ENCODE measurements around the gene CCDC32.

CCDC32 gene

DNA sequence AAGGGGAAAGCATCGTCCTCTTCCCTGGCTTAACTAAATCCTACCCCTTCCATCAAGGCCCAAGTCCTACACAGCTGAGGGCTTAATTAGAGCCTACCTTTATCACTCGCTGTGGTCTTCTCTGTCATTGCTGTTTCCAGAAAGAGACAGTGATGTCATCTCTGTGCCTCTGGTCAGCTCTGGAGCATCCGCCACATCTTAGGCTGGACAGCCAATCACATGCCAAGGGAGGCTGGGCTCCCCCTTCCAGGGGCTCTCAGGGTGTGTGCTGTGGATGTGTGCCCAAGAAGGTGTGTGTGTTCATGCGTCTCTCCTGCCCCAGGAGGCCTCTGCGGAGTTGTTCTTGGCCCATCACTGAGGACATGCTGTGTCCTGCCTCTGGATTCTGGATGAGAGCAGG lies 51.2 kb downstream of the CCDC32 start:
- TF ChIP-seq MAX (IDR thresholded peaks at IDR 0.05; ENCODE audit: low read depth, low read length) = no peak
- TF ChIP-seq MYC (IDR thresholded peaks at IDR 0.05; ENCODE audit: low read depth, low read length) = no peak
- TF ChIP-seq, protein P1, sequence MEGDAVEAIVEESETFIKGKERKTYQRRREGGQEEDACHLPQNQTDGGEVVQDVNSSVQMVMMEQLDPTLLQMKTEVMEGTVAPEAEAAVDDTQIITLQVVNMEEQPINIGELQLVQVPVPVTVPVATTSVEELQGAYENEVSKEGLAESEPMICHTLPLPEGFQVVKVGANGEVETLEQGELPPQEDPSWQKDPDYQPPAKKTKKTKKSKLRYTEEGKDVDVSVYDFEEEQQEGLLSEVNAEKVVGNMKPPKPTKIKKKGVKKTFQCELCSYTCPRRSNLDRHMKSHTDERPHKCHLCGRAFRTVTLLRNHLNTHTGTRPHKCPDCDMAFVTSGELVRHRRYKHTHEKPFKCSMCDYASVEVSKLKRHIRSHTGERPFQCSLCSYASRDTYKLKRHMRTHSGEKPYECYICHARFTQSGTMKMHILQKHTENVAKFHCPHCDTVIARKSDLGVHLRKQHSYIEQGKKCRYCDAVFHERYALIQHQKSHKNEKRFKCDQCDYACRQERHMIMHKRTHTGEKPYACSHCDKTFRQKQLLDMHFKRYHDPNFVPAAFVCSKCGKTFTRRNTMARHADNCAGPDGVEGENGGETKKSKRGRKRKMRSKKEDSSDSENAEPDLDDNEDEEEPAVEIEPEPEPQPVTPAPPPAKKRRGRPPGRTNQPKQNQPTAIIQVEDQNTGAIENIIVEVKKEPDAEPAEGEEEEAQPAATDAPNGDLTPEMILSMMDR (IDR thresholded peaks at IDR 0.05; ENCODE audit: low read depth, low read length) = no peak
- TF ChIP-seq POLR2A (IDR thresholded peaks at IDR 0.05; ENCODE audit: extremely low read depth, insufficient read length) = no peak
- DNase-seq (ENCODE audit: low read depth) = no peak
- no peak overlapping the region for H3K4me3 ChIP-seq (ENCODE audit: low read depth, low read length)

DNA sequence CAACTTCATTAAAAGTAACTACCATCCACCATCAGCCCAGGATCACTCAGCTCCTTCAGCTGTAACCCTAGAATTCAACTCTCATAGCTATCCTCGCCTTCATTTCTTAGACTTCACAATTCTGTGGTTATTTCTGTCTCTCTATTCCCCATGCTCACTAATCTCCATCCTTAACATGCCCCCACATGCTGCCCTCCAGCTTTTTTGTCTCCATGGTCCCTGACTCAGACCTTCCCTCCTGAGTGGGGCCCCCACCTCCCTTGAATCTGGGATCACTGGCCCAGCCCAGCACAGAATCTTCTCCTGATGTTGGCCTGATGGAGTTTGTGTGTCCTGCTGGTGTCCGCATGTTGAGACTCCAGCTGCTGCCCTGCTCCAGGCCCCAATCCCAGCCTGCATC lies 52.4 kb downstream of the CCDC32 start:
- DNase-seq (ENCODE audit: low read depth) = no peak
- no peak overlapping the region for H3K4me3 ChIP-seq (ENCODE audit: low read depth, low read length)
- TF ChIP-seq, protein P1 (IDR thresholded peaks at IDR 0.05; ENCODE audit: low read depth, low read length) = no peak
- no peak for TF ChIP-seq MYC (IDR thresholded peaks at IDR 0.05; ENCODE audit: low read depth, low read length)
- no peak for TF ChIP-seq MAX (IDR thresholded peaks at IDR 0.05; ENCODE audit: low read depth, low read length)
- no peak for TF ChIP-seq POLR2A (IDR thresholded peaks at IDR 0.05; ENCODE audit: extremely low read depth, insufficient read length)

DNA sequence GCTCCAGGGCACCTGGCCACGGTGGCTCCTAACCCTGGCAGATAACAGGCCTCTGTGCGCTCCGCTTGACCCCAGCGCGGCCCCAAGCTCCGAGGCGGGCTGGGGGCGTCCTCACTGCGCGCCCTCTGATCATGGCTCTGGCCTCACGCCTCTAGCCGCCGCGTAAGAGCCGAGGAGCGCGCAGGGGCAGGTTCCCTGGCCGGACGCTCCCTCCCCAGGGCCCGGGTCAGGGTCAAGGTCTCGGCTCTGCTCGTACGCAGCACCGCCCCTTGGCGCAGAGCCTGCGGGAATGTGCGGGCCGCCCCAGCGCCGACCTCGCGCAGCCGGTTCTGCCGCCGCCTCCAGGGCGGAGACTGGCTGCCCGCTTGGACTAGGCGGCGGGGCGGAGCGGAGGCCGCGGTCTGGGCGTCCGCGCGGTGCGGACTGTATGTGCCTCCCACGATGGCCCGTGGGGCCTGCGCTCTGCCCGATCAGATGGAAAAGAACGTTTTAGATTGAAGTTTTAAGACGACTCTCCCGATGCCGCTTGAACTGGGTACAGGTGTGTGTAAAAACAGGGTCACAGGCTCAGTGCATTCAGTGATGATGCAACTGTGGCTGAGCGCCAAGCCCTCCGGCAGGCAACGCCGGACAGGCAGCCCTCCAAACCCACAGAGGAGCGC lies 53.2 kb downstream of the CCDC32 start:
- H3K4me3 ChIP-seq (ENCODE audit: low read depth, low read length) = peak overlapping the region; percentile 32
- DNase-seq (ENCODE audit: low read depth) = peak; percentile 56
- TF ChIP-seq POLR2A (IDR thresholded peaks at IDR 0.05; ENCODE audit: extremely low read depth, insufficient read length) (no peak), MAX (IDR thresholded peaks at IDR 0.05; ENCODE audit: low read depth, low read length) (no peak), MYC (IDR thresholded peaks at IDR 0.05; ENCODE audit: low read depth, low read length) (no peak)

DNA sequence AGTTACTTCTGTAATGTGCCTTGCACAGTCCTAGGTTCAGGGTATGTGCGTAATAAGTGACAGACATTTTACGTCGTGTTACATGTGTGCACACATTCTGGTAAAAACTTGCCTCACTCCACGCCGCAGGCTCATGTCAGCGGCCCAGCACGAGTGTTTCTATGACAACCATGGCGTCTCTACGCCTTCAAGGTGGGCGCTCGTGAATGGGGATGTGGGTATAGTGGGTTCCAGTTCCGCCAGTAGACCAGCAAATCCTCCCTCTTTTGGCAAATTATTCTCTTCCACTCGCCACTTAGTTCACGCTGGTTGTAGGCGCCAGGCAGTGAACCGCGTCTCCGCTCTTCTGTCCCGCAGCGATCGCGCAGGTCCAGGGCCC lies 53.8 kb downstream of the CCDC32 start:
- peak overlapping the region; percentile 32 for H3K4me3 ChIP-seq (ENCODE audit: low read depth, low read length)
- no peak for TF ChIP-seq MYC (IDR thresholded peaks at IDR 0.05; ENCODE audit: low read depth, low read length)
- TF ChIP-seq POLR2A (IDR thresholded peaks at IDR 0.05; ENCODE audit: extremely low read depth, insufficient read length) = no peak
- no peak for TF ChIP-seq MAX (IDR thresholded peaks at IDR 0.05; ENCODE audit: low read depth, low read length)
- TF ChIP-seq, protein P1 (IDR thresholded peaks at IDR 0.05; ENCODE audit: low read depth, low read length) = no peak
- DNase-seq (ENCODE audit: low read depth) = peak; percentile 34

- DNase-seq (ENCODE audit: low read depth) = no peak
- no peak overlapping the region for H3K4me3 ChIP-seq (ENCODE audit: low read depth, low read length)
- TF ChIP-seq MYC (IDR thresholded peaks at IDR 0.05; ENCODE audit: low read depth, low read length) (no peak), POLR2A (IDR thresholded peaks at IDR 0.05; ENCODE audit: extremely low read depth, insufficient read length) (no peak), MAX (IDR thresholded peaks at IDR 0.05; ENCODE audit: low read depth, low read length) (no peak)
- TF ChIP-seq, protein P1 (IDR thresholded peaks at IDR 0.05; ENCODE audit: low read depth, low read length) = no peak
These were observed 54.6 kb downstream of the CCDC32 start for GRCh38 chr15:40510201-40510600.

GRCh38 chr15:40508216-40508615 lies 56.6 kb downstream of the CCDC32 start:
- no peak overlapping the region for H3K4me3 ChIP-seq (ENCODE audit: low read depth, low read length)
- no peak for TF ChIP-seq POLR2A (IDR thresholded peaks at IDR 0.05; ENCODE audit: extremely low read depth, insufficient read length)
- TF ChIP-seq MAX (IDR thresholded peaks at IDR 0.05; ENCODE audit: low read depth, low read length) = no peak
- TF ChIP-seq MYC (IDR thresholded peaks at IDR 0.05; ENCODE audit: low read depth, low read length) = no peak
- TF ChIP-seq, protein P1 (IDR thresholded peaks at IDR 0.05; ENCODE audit: low read depth, low read length) = no peak
- no peak for DNase-seq (ENCODE audit: low read depth)

Data from NB4 (cell line).